ENCODE results near the gene LMLN. TPM values are rescaled to one million over a fixed set of nuclear protein-coding genes. Genes with fewer than 3 reads are reported as not detected.

The LMLN gene
- total and polyA plus RNA-seq, 2 donors from 2014 or later: 1.6 to 10.5 TPM

DNA sequence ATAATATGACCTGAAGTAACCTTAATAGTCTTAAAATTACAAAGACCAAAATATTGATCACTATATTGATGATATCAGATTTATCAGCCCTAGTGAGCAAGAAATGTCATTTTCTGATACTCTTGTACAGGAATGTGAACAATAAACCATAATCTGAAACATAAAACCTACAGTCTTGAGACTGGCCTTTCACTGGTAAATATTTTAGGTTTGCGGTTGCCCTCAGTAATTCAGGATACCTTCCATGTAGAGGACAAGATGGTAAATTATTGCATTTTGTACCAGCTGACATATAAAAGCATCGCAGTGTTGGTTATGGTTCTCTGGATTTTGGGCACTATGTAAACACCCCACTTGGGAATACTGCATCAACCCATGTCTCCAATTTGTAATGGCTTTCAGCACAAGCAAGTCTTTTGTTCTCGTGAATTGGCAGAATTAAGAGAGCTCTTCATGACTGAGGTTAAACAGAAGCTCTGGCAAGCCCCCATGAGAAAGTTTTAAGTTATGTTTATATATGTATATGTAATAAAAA, 128.5 kb downstream of the LMLN start:
- TF ChIP-seq CTCF (IDR thresholded peaks at IDR 0.05; ENCODE audit: borderline replicate concordance, extremely low read depth, insufficient read depth): no peak
- intact Hi-C loops (cut with DNase I): no loop called here
- H3K27me3 ChIP-seq (ENCODE audit: control insufficient read depth, insufficient read depth, low read length): peaks cover 36% of the 10 kb centered on the region
- no peaks in the 10 kb centered on the region for H3K36me3 ChIP-seq (ENCODE audit: control insufficient read depth in 2 of 3, insufficient read depth in 3 of 3, low read length in 3 of 3)
- FAIRE-seq (no peak), DNase-seq (no peak)
- no peak overlapping the region for H3K4me3 ChIP-seq (ENCODE audit: low read length in 3 of 3)
- no peaks in the 10 kb centered on the region for H3K4me1 ChIP-seq (ENCODE audit: control insufficient read depth in 2 of 3, insufficient read depth in 2 of 3, low read depth in 1 of 3, low read length in 3 of 3)
- H3K9me3 ChIP-seq (ENCODE audit: control insufficient read depth in 2 of 3, insufficient read depth in 1 of 3, low read length in 3 of 3): no peaks in the 10 kb centered on the region
- no peak overlapping the region for H3K27ac ChIP-seq (ENCODE audit: low read depth in 2 of 2, low read length in 2 of 2)
- H3K9ac ChIP-seq (ENCODE audit: low read length in 3 of 3): no peak overlapping the region

GRCh38 chr3:198090795-198091332, 130.8 kb downstream of the LMLN start:
- TF ChIP-seq CTCF (IDR thresholded peaks at IDR 0.05; ENCODE audit: borderline replicate concordance, extremely low read depth, insufficient read depth): no peak
- Histone ChIP-seq H3K4me3 (ENCODE audit: low read length in 3 of 3) (no peak overlapping the region), H3K9ac (ENCODE audit: low read length in 3 of 3) (no peak overlapping the region), H3K27me3 (ENCODE audit: control insufficient read depth, insufficient read depth, low read length) (peaks cover 23% of the 10 kb centered on the region), H3K27ac (ENCODE audit: low read depth in 2 of 2, low read length in 2 of 2) (no peak overlapping the region), H3K36me3 (ENCODE audit: control insufficient read depth in 2 of 3, insufficient read depth in 3 of 3, low read length in 3 of 3) (no peaks in the 10 kb centered on the region), H3K9me3 (ENCODE audit: control insufficient read depth in 2 of 3, insufficient read depth in 1 of 3, low read length in 3 of 3) (no peaks in the 10 kb centered on the region), H3K4me1 (ENCODE audit: control insufficient read depth in 2 of 3, insufficient read depth in 2 of 3, low read depth in 1 of 3, low read length in 3 of 3) (no peaks in the 10 kb centered on the region)
- DNase-seq: no peak
- no peak for FAIRE-seq
- intact Hi-C loops (cut with DNase I): no loop called here

DNA sequence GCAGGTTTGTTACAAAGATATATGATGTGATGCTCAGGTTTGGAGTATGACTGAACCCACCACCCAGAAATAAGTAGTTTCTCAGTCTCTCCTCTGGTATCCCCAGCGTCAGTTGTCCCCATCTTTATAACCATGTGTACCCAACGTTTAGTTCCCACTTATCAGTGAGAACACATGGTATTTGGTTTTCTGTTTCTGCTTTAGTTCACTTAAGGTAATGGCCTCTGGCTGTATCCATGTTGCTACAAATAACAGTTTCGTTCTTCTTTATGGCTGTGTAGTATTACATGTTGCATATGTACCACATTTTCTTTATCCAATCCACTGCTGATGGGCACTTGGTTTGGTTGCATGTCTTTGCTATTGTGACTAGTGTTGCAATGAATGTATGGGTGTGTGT, 132.3 kb downstream of the LMLN start:
- Histone ChIP-seq H3K9me3 (ENCODE audit: control insufficient read depth in 2 of 3, insufficient read depth in 1 of 3, low read length in 3 of 3) (no peaks in the 10 kb centered on the region), H3K9ac (ENCODE audit: low read length in 3 of 3) (no peak overlapping the region), H3K36me3 (ENCODE audit: control insufficient read depth in 2 of 3, insufficient read depth in 3 of 3, low read length in 3 of 3) (no peaks in the 10 kb centered on the region), H3K4me3 (ENCODE audit: low read length in 3 of 3) (no peak overlapping the region), H3K27me3 (ENCODE audit: control insufficient read depth, insufficient read depth, low read length) (peaks cover 20% of the 10 kb centered on the region), H3K27ac (ENCODE audit: low read depth in 2 of 2, low read length in 2 of 2) (no peak overlapping the region), H3K4me1 (ENCODE audit: control insufficient read depth in 2 of 3, insufficient read depth in 2 of 3, low read depth in 1 of 3, low read length in 3 of 3) (no peaks in the 10 kb centered on the region)
- no peak for TF ChIP-seq CTCF (IDR thresholded peaks at IDR 0.05; ENCODE audit: borderline replicate concordance, extremely low read depth, insufficient read depth)
- intact Hi-C loops (cut with DNase I): no loop called here
- no peak for FAIRE-seq
- no peak for DNase-seq
